ENCODE data around the gene PCSK1N. TPM values are rescaled to one million over a fixed set of nuclear protein-coding genes. Genes with fewer than 3 reads are reported as not detected.

The PCSK1N gene
- total RNA-seq, 2 donors from 2014 or later: 3.9 to 9.8 TPM

DNA sequence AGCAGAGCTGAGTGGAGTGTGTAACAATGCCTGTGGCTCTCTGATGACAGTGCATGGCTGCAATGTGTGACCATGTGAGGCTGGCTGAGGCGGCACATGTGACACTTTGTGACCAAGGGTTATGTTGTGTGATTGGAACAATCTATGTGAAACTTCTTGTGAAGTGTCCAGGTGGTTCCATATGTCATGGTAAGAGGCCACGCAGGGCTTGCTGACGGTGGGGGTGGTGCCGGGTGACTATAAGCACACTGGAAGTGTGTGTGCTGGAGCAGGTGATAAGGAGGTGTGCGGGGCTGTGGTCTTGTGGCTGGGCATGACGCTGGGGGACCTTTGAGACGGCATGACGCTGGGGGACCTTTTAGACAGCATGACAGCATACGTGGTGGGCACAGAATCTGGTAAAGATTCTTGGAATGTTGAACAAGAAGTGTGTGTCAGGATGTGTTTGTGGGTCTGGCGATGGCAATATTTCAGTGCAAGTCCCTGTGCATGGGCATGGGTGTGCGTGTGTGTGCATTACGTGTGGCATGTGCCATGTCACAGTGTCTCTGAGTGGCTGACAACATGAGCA, 41.0 kb downstream of the PCSK1N start:
- intact Hi-C loops (cut with DNase I): no loop called here
- no peak for DNase-seq
- no peak for ATAC-seq

DNA sequence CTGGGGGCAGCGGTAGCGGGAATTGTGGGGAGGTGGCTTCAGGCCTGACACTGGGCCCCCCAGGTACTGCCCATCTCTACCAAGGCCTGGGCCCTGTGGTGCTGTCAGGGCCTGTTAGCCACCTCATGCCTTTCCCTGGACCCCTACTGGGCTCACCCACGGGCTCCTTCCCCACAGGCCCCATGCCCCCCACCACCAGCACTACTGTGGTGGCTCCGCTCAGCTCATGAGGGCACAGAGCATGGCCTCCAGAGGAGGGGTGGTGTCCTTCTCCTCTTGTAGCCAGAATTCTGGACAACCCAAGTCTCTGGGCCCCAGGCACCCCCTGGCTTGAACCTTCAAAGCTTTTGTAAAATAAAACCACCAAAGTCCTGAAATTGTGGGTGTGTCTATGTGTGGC, 41.5 kb downstream of the PCSK1N start:
- intact Hi-C loops (cut with DNase I): no loop called here
- no peak for DNase-seq
- no peak for ATAC-seq

DNA sequence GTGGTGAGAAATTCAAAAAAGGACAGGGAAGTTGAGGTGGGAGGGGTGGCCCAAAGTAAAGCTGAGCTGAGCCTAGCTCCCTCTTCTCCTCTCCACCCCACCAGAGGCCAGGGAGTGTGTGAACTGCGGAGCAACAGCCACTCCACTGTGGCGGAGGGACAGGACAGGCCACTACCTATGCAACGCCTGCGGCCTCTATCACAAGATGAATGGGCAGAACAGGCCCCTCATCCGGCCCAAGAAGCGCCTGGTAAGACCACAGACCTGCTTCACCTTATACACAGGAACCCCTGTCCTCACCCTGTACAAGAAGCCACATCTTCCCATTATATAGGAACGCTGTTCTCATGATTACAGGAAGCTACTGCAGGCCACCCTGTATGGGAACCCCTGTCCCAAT, 43.2 kb downstream of the PCSK1N start:
- DNase-seq (no peak), ATAC-seq (no peak)
- intact Hi-C loops (cut with DNase I): no loop called here

DNA sequence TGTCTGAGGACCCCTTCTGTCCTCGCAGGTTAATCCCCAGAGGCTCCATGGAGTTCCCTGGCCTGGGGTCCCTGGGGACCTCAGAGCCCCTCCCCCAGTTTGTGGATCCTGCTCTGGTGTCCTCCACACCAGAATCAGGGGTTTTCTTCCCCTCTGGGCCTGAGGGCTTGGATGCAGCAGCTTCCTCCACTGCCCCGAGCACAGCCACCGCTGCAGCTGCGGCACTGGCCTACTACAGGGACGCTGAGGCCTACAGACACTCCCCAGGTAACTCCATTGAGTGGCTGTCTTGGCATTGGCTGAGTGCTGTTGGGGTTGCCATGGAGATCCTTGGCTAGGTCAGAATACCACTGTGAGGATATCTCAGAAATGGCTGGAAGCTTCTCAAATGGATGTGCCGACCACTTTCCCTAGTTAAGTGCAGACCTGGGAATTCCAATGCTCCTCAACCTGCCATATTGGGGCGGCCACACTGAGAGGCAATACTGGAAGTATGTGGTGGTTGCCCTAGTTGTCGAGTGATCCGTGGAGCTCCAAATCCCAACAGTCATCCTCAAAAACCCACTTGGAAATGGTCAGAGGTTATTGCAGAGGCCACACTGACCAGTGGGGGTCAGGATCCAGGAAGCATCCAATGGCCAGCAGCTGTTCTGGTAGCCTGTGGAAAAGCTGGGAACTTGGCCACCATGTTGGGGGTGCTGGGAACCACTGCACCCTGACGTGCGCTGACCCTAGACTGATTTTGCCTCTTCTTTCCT, 44.2 kb downstream of the PCSK1N start:
- ATAC-seq (no peak), DNase-seq (no peak)
- intact Hi-C loops (cut with DNase I): no loop called here

DNA sequence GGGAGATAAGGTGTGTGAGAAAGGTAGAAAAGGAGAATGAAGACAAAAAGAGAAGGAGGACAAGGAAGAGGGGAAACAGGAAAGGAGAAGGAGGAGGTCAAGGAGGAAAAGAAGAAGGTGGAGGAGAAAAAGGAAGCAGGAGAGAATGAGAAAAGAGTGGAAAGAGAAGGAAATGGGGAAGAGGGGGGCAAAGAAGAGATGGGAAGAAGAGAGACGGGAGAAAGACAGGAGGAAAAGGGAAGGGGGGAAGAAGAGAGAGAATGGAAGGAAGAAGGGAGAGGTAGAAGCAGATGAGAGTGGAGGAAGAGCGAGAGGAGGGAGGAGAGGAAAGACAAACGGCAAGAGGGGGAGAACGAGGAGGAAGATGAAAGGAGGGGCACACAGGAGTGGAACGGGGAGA, 44.9 kb downstream of the PCSK1N start:
- ATAC-seq: no peak
- DNase-seq: no peak
- intact Hi-C loops (cut with DNase I): no loop called here

DNA sequence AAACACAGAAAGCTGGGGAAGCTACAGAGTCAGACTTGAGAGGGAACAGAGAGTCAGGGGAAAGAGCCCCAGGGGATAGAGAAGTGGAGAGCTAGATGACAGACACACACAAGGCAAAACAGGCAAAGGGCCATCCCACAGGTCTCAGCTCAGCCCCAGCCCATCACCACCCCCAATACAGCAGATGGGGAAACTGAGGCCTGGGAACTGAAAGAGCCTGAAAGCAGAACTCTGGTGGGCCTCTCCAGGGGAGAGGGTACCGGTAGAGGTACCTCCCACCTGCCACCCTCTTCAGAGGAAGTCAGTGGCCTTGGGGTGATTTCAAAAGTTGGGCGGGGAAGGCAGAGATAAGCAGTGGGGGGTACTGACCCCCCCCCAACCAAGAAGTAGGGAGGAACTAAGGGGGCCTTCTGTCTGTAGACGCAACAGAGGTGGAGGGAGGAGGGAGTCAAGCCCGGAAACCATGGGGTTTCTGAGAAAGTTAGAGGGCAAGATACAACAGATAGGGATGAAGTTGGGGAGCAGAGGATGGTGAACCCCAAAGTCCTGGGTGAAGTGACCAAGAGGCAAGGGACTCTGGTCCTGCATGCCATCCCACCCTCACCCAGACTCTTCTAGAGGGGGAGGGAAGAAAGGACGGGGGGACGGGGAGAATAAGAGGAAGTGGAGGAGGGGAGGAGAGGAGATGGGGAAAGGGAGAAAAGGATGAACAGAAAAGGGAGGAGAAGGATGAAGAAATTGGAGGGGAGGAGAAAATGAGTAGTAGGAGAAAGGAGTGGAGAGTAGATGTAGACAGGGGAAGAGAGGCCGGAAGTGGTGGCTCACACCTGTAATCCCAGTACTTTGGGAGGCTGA, 45.8 kb downstream of the PCSK1N start:
- no peak for ATAC-seq
- no peak for DNase-seq
- intact Hi-C loops (cut with DNase I): no loop called here

DNA sequence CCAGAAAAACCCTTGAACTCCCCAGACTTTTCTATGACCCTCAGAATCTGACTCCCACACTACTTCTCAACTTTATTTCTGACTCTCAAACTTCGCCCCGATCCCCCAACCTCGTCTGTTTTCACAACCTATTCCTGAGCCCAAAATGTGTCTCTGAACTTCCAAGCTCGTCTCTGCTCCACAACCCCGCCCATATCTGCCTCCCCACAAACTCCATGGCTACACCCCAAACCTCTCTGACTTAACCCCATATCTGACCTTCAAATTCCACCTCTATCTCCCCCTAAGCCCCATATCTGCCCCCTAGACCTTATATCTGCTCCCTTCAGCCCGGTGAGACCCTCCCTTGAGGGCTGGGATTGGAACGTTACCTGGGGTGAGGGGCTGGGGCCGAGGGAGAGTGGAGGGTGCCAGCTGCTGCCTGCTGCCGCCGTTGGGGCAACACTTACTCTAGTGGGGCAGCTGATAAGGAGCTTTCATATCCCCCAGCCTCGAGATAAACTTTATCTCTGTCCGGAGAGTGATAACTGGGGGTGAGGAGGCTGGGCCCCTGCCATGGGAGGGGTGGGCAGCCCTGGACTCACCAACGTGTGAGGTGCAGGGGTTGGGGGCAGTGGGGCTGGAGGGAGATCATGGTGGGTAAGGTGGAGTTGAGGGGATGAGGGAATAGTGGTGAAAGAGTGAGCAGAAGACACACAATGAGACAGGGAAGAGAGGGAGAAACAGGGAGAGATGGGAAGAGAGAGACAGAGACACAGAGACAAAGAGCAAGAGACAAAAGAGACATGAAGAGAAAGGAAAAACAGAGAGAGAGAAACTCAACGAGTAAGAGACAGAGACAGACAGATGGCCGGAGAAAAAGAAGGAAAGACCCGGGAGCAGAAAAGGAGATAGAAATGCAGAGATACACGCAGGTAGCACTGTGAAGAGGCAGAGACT, 47.6 kb downstream of the PCSK1N start:
- intact Hi-C loops (cut with DNase I): no loop called here
- DNase-seq: no peak
- no peak for ATAC-seq

DNA sequence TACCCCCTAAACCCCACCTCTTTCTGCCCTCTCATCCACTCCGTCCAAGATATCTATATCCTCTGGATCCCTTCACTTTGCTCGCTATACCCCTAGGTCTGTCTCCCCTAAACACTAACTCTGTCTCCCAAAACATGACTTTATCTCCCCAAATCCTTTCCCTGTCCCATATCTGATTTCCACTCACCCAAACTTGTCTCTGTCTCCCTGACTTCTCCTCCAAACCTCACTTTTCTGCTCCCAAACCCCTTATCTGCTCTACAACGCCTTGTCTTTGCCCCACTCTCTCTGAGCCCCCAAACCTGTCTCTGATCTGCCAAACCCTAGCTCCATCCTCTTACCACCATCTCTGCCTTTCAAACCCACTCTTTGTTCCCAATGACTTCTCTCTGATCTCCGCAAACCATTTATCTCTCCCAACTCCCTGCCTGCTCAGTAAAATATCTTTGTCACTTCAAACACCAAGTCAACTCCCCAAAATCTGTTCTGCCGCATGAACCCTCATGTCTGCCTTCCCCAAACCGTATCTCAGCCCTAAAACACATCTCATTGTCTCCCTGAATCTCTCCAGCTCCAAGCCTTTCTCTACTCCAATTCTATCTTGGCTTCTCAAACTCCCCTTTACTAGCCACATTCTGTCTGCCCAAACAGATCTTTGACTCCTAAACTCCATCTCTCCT, 48.4 kb downstream of the PCSK1N start:
- intact Hi-C loops (cut with DNase I): no loop called here
- DNase-seq: no peak
- ATAC-seq: no peak

DNA sequence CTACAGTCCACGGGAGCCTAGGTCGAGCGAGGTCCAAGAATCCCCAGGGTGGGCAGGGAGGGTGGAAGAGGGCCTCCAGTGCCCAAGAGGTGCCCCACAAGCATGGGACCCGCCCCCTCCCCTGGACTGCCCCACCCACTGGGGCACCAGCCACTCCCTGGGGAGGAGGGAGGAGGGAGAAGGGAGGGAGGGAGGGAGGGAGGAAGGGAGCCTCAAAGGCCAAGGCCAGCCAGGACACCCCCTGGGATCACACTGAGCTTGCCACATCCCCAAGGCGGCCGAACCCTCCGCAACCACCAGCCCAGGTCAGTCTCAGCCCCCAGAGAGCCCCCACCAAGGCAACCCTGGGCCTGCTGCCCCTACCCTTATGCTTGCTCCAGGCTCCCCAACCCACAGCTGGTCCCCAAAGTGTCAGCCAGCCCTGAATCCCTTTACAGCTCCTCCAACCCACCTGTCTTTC, 49.0 kb downstream of the PCSK1N start, which contains the start of gene GATA1:
Gene GATA1, plus strand, starts transcription at position 250 of the 460 bp plus-strand sequence. CDS start 4,520 bp downstream, outside the sequence.
- ATAC-seq (no peak), DNase-seq (no peak)
- intact Hi-C loops (cut with DNase I): no loop called here

DNA sequence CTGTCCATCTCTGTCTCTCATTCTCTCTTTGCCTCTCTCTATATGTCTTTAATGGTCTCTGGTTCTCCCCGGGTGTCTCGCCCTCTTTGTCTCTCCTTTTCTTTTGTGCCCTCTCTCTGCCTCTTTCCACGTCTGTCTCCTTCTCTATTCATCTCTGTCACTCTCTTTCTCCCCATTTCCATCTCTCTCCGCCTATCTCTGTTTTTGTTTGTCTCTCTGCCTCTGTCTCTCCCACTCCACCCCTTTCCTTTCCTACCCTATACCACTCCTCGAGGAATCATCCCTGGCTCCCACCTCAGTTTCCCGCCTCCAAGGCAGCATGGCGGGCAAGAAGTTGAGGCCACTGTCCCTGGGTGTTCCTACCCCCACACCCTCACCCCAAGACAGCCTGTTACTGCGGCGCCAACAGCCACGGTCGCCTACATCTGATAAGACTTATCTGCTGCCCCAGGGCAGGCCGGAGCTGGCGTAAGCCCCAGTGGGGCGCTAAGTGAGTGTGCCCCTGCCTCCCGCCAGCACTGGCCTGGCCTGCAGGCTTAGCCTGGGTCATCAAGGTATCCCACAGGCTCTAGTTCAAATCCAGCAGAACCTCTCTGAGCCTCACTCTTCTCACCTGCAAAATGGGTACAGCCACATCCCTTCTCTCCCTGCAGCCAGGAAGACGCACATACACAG, 49.7 kb downstream of the PCSK1N start:
- ATAC-seq (no peak), DNase-seq (no peak)
- intact Hi-C loops (cut with DNase I): no loop called here

DNA sequence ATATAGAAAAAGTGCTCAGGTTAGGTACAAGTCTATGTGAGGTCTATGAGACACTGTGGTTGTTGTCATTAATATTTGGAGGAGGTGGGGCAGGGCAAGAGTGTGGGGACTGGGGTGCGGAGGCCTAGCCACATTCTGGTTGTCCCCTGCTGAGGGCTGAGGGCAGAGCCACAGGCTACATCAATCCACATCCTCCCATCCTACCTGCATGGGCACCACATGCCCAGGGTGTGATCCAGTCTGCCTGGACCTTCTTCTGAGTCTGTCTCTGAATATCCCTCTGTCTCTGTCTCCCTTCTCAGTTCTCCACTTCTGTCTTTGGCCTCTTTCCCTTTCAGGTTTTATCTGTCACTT, 50.2 kb downstream of the PCSK1N start:
- ATAC-seq: no peak
- DNase-seq: no peak
- intact Hi-C loops (cut with DNase I): no loop called here

DNA sequence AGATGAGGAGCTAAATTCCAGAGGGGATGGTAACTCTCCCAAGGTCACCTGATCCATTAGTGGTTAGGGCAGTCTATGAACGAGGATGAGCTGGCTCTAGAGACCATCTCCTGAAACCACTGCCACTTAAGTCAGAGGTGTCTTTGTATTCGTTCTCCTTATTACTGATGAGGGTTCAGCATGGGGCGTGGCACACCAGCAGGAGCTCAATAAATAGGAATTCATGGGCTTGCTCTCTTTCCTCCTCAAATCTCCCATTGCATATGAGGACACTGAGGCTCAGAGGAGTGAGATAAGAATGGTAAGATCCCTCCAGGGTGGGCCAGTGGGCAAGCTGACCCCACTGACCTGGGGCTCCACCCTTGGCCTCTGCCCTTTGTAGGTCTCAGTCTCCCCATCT, 50.7 kb downstream of the PCSK1N start:
- no peak for DNase-seq
- no peak for ATAC-seq
- intact Hi-C loops (cut with DNase I): no loop called here

DNA sequence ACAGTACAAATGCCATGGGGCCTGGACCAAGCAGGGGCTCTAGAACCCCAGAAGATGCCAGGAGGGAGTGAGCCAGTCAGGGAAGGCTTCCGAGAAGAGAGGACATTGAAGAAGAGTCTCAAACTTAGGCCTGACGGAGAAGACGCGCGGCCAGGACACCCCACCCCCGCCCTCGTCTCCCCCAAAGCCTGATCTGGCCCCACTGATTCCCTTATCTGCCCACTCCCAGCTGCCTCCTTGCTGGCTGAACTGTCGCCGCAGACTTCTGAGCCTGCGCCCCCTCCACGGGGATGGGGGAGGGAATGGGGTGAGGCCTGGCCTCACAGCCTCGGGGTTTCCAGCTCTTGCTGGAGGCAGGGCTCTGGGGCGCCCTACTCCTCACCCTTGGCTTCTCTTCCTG, 52.6 kb downstream of the PCSK1N start:
- DNase-seq: no peak
- no peak for ATAC-seq
- intact Hi-C loops (cut with DNase I): no loop called here

DNA sequence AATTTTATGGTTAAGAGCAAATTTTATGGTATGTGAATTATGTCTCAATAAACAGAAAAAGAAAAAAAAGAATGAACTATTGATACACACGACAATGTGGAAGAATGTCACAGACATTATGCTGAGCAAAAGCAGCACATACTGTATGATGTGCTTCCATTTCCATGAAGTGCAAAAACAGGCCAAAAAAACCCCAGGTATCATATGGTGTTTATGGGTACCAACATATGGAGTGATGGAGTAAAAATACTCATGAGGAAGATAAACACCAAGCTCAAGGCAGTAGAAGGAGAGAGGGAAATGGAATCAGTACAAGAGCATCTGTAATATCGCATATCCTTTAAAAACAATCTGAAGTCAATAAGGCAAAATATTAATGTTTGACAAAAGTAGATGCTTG, 53.2 kb downstream of the PCSK1N start:
- intact Hi-C loops (cut with DNase I): no loop called here
- ATAC-seq (no peak), DNase-seq (no peak)

DNA sequence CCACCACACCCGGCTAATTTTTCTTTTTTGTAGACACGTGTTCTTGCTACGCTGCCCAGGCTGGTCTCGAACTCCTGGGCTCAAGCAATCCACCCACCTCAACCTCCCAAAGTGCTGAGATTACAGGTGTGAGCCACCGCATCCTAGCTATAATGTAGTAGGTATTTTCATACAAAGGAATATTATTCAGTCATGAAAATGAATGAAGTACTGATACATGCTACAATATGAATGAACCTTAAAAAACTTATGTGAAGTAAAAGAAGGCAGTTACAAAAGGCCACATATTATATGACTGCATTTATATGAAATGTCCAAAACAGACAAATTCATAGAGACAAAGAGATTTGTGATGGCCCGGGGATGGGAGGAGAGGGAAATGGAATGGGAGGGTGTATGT, 53.7 kb downstream of the PCSK1N start:
- intact Hi-C loops (cut with DNase I): no loop called here
- DNase-seq: no peak
- no peak for ATAC-seq

Data from left cardiac atrium (tissue), 4 donors.